Testis (tissue), 3 donors: ENCODE results near the gene MRPL10. TPM values are rescaled to one million over a fixed set of nuclear protein-coding genes. Genes with fewer than 3 reads are reported as not detected.

Experiments used
- DNase-seq: peaks from one replicate; pipeline ENCODE4 v3.0.0-alpha.2; 2019
- H3K27ac ChIP-seq, 2 donors: fragments of 200-600 bp; sonication (generic); one replicate each; pipeline ENCODE4 v1.5.1; 2019
- H3K27me3 ChIP-seq: fragments of 200-600 bp; sonication (generic); one replicate; pipeline ENCODE4 v1.5.1; 2019
- H3K36me3 ChIP-seq: fragments of 200-600 bp; sonication (generic); one replicate; pipeline ENCODE4 v1.5.1; 2017; ENCODE audit warnings: low read depth; ENCODE audit errors: missing control alignments
- H3K4me1 ChIP-seq: fragments of 200-600 bp; sonication (generic); one replicate; pipeline ENCODE4 v1.5.1; 2019
- H3K4me3 ChIP-seq, 2 donors: fragments of 200-600 bp; sonication (generic); one replicate each; pipeline ENCODE4 v1.5.1; 2017 to 2019
- H3K9me3 ChIP-seq: fragments of 200-600 bp; sonication (generic); one replicate; pipeline ENCODE4 v1.5.1; 2017
- CTCF ChIP-seq, 3 experiments: fragments of 450-650 bp in 2 of 3; fragments of 200-600 bp in 1 of 3; sonication (generic) in 1 of 3; IDR thresholded peaks; one replicate each; pipeline ENCODE4 v1.5.1; 2016 to 2019; ENCODE audit warnings: antibody characterized with exemption in 3 of 3, mild to moderate bottlenecking in 2 of 3, moderate library complexity in 1 of 3
- POLR2A ChIP-seq: fragments of 450-650 bp; IDR thresholded peaks from one replicate; pipeline ENCODE4 v1.6.1; 2017; ENCODE audit warnings: antibody characterized with exemption, mild to moderate bottlenecking, moderate library complexity
- whole genome bisulfite sequencing, 2 donors: methylation state at CpG; one replicate each; pipeline ENCODE4 v1.1.5; 2018; 5-methylcytosine and 5-hydroxymethylcytosine counted together
- intact Hi-C: fragments of 100-400 bp; cut with DNase I; formaldehyde crosslinking; loops from one replicate; pipeline ENCODE4 v1.15.1; 2023; ENCODE audit warnings: low total_unique reads
- polyA plus RNA-seq: library from polyadenylated mRNA; stranded (reverse); fragments of 350-450 nt; fragmentation: Illumina TruSeq; extraction: RNeasy Lipid Tissue Mini Kit (QIAGEN cat#74804); gene quantifications from one replicate; pipeline ENCODE4 v1.2.3, GENCODE V29; 2014; ENCODE audit warnings: low read depth, low replicate concordance; ENCODE audit not compliant: insufficient read depth
- total RNA-seq, 2 donors: library from RNA; depleted of rRNA; stranded (reverse); fragments of >200 nt; gene quantifications; one replicate each; pipeline ENCODE4 v1.2.3, GENCODE V29; 2016

MRPL10 gene
- total and polyA plus RNA-seq, 3 donors from 2014 or later, result 47.1 to 51.5 (median 47.4) TPM

- intact Hi-C loops, result no loop called here
- Histone ChIP-seq H3K9me3 (no peaks in the 10 kb centered on the region), H3K4me1 (peaks cover 9% of the 10 kb centered on the region), H3K4me3 (peak overlapping the region; percentile 42 to 63), H3K36me3 (no peaks in the 10 kb centered on the region), H3K27ac (no peak overlapping the region), H3K27me3 (no peaks in the 10 kb centered on the region)
- 17 to 33% methylated on average over 3 to 4 of the region's 4 CpGs for WGBS, 2 donors
- no peak for DNase-seq
- TF ChIP-seq POLR2A, result no peak
- no peak for TF ChIP-seq CTCF (IDR thresholded peaks at IDR 0.05)
Observed at GRCh38 chr17:47821031-47821423, 10.3 kb downstream of the MRPL10 start.

- no peak for DNase-seq
- peaks cover 9% of the 10 kb centered on the region for H3K4me1 ChIP-seq
- no peak overlapping the region for H3K4me3 ChIP-seq
- no peak overlapping the region for H3K27ac ChIP-seq
- H3K9me3 ChIP-seq, result no peaks in the 10 kb centered on the region
- TF ChIP-seq CTCF (IDR thresholded peaks at IDR 0.05), result no peak
- TF ChIP-seq POLR2A, result no peak
- no peaks in the 10 kb centered on the region for H3K27me3 ChIP-seq
- intact Hi-C loops, result no loop called here
- H3K36me3 ChIP-seq, result no peaks in the 10 kb centered on the region
- 64 to 68% methylated on average over 6 to 12 of the region's 12 CpGs for WGBS, 2 donors
Observed at GRCh38 chr17:47820033-47820789, 11.1 kb downstream of the MRPL10 start.

GRCh38 chr17:47819475-47819874 is 11.9 kb downstream of the MRPL10 start:
- Histone ChIP-seq H3K9me3 (no peaks in the 10 kb centered on the region), H3K4me1 (peaks cover 9% of the 10 kb centered on the region), H3K27ac (no peak overlapping the region), H3K36me3 (no peaks in the 10 kb centered on the region), H3K27me3 (no peaks in the 10 kb centered on the region), H3K4me3 (no peak overlapping the region)
- no peak for TF ChIP-seq POLR2A
- no peak for TF ChIP-seq CTCF (IDR thresholded peaks at IDR 0.05)
- intact Hi-C loops, result no loop called here
- whole genome bisulfite sequencing, 2 donors, result 81 to 84% methylated on average over 10 of the region's 10 CpGs
- no peak for DNase-seq

GRCh38 chr17:47818002-47818695 is 13.2 kb downstream of the MRPL10 start:
- H3K4me3 ChIP-seq, result no peak overlapping the region
- H3K27ac ChIP-seq, result no peak overlapping the region
- no peaks in the 10 kb centered on the region for H3K27me3 ChIP-seq
- 82 to 93% methylated on average over 1 to 11 of the region's 11 CpGs for WGBS, 2 donors
- TF ChIP-seq CTCF (IDR thresholded peaks at IDR 0.05) (no peak), POLR2A (no peak)
- intact Hi-C loops, result no loop called here
- H3K36me3 ChIP-seq, result no peaks in the 10 kb centered on the region
- H3K9me3 ChIP-seq, result no peaks in the 10 kb centered on the region
- peaks cover 9% of the 10 kb centered on the region for H3K4me1 ChIP-seq
- no peak for DNase-seq
